IPS-18c (cell line): ENCODE data around the gene HIGD1A.

ENCODE experiments used
- H3K4me3 ChIP-seq: 2 replicates; pipeline ENCODE4 v1.7.0; 2013; ENCODE audit warnings: low read depth, mild to moderate bottlenecking, low read length, moderate library complexity; ENCODE audit not compliant: insufficient read depth
- H3K9me3 ChIP-seq: one replicate; pipeline ENCODE4 v1.6.1; 2013; ENCODE audit warnings: mild to moderate bottlenecking, low read length, moderate library complexity; ENCODE audit not compliant: control insufficient read depth, insufficient read depth

The HIGD1A gene

DNA sequence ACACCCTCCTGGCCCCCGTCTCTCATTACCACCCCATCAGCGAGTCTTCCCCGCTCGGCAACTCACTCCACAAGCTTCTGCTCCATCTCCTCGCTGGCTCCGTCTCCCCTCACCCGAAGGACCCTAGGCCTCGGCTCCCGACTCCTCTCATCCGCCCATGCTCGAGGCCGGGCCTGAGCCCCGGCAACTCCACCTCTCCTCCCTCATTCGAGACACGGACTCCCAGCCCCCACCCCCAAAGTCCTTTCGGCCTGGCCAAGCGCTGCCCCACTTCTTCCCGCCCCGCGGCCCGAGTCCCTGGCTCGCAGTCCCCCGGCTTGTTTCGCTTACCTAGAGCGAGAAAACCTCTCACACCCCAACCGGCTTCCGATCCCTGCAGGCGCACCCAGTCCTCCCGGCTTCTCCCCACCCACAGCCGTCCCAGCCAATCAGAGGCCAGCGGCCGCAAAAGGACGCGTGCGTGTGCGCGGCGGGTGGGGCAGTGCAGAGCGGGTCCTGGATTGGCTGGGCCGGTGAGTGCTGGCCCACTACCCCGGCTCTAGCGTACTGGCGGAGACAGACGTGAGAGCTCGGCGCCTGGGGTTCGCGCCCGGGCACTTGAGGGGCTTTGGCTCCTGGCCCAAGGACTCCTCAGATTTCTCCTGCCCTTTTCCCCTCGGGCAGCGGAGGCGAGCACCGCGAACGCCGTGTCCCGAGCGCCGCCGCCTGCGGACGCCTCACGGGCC, at the start of gene HIGD1A:
TSS of gene HIGD1A (minus strand) at position 385 of the 725 bp plus-strand sequence. CDS start 10,237 bp downstream, outside the sequence.
- peak within 1 kb of the TSS; percentile 96 for H3K4me3 ChIP-seq
- H3K9me3 ChIP-seq: no peaks in the 10 kb centered on the region

DNA sequence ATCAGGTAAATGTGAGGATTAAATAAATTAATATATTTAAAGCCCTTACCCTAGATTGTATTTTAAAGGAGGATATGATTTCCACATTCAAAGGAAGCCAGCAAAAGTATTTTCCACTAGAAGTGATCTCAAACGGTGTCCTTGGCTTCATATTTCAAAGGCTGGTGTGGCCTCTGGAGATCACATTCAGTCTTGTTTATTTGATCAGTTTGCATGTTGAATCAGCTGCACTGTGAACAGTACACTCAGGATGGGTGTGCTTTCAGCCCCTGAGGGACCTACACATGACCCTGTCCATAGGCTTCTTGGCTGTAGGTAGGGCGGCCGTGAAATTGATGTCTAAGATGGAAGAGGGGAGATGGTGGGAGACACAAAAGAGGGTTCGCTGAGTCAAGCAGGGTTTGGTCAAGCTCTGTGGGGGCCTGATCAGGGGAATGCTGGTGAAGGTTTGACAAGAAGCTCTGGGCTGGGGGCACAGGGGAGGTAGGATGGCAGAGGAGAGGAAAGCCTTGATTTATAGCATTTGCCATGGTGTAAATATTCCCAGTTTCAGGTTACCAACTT, 49.5 kb upstream of the HIGD1A start:
- Histone ChIP-seq H3K9me3 (no peaks in the 10 kb centered on the region), H3K4me3 (no peak overlapping the region)

DNA sequence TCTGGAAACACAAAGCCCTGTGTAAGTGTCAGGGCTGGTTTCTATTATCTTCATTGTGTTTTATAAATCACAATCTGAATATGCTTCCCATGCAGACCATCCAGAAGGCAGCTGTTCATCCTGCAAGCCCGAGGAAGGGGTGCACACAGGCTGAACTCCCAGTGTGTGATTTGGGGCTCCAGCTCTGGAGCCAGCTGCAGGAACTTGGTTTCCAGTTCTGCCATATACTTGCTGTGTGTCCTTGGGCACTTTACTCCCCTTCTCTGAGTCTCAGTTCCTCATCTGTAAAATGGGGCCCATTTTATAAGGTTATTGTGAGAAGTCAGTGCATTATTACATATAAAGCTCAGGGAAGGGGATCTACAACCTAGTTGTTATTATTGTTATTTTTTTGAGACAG, 48.8 kb upstream of the HIGD1A start:
- no peak overlapping the region for H3K4me3 ChIP-seq

DNA sequence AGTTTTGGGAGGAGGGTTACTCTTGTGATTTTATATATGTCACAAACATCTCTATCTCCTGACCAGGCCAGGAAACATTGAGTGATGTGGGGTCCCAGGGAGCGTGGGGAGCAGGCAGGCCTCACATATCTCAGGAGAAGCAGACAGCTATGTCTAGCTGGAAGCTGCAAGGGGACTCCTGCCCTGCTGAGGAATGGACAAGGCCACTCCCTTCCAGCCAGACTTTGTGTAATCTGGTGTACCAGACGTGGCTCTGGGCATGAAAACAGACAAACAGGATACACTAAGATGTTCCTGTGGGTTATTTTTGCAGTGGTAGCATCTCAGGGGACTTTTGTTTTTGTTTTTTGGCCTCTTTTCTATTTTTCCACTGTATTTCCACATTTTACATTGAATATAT, 48.2 kb upstream of the HIGD1A start:
- Histone ChIP-seq H3K4me3 (no peak overlapping the region), H3K9me3 (no peaks in the 10 kb centered on the region)

More for the DNA sequence above, 48.8 kb upstream of the HIGD1A start:
- no peaks in the 10 kb centered on the region for H3K9me3 ChIP-seq

DNA sequence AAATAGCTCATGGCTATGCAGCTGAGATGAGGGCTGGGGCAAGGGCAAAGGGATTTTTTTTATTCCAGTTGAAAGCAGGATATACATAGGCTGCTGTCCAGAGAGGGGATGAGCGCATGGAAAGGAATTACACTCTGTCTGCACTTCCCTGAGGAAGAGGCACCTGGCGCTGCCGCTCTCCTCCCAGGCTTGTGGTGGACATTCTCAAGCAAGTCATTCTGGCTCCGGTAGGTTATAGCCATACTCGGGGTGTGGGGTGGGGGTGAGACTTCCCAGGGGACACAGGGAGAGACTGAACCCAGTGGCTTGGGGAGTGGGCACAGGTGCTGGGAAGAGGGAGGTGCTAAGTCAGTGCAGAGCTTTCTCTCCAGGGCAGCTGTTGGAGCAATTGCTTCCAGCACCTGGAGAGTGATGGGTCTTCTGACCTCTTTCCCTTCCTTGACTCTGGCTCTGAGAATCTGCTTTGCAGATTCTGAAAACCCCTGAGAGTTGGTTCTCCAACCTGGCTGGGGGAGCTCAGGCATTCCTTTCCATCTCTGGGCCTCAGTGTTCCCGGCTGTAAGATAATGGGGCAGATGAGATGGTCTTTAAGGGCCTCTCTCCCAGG, 47.0 kb upstream of the HIGD1A start:
- no peaks in the 10 kb centered on the region for H3K9me3 ChIP-seq
- H3K4me3 ChIP-seq: no peak overlapping the region

DNA sequence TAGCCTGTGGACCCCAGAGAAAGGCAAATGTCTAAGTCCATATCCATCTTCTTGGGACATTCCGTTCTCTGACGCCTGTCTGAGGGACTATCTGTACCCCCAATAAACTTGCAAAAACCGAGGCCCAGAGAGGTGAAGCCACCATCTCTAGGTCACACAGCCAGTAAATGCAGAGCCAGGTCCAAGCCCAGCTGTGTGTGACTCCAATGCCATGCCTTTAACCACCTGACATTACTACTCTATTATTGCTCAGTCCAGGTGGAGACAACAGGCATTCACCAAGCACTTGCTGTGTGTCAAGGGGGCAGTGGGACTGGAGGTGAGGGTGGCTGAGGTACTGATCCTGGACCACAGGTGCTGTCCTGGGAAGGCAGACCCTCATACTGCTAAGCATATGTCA, 46.0 kb upstream of the HIGD1A start:
- Histone ChIP-seq H3K4me3 (no peak overlapping the region), H3K9me3 (no peaks in the 10 kb centered on the region)

DNA sequence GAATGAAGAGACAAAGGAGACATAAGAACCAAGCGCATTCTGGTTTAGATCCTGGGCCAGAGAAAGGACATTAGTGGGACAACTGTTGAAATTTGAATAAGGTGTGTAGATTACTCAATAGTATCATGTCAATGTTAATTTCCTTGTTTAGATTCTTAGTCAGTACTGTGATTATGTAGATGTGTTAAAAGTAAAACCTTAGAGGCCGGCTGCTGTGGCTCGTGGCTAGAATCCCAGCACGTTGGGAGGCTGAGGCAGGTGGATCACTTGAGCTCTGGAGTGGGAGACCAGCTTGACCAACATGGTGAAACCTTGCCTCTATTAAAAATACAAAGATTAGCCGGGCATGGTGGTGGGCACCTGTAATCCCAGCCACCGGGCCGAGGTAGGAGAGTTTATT, 44.7 kb upstream of the HIGD1A start:
- H3K9me3 ChIP-seq: no peaks in the 10 kb centered on the region
- no peak overlapping the region for H3K4me3 ChIP-seq

DNA sequence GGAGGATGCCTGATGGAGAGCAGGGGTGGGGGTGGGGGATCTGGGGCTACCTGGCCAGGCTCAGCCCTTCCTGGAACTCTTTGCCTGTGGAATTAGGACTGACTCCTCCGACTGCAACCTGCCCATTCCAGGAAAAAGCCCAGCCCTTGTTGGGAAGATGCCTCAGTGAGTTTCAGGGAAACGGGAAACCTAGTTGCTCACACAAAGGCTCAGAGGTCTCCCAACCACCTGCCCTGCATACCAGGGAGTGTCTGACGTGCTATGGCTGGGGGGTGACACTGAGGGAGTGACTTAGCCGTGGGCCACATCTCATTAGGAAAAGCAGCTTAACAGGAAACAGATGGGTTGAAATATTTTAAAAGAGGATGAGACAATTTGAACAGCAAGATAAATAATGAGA, 43.4 kb upstream of the HIGD1A start:
- Histone ChIP-seq H3K9me3 (no peaks in the 10 kb centered on the region), H3K4me3 (no peak overlapping the region)

DNA sequence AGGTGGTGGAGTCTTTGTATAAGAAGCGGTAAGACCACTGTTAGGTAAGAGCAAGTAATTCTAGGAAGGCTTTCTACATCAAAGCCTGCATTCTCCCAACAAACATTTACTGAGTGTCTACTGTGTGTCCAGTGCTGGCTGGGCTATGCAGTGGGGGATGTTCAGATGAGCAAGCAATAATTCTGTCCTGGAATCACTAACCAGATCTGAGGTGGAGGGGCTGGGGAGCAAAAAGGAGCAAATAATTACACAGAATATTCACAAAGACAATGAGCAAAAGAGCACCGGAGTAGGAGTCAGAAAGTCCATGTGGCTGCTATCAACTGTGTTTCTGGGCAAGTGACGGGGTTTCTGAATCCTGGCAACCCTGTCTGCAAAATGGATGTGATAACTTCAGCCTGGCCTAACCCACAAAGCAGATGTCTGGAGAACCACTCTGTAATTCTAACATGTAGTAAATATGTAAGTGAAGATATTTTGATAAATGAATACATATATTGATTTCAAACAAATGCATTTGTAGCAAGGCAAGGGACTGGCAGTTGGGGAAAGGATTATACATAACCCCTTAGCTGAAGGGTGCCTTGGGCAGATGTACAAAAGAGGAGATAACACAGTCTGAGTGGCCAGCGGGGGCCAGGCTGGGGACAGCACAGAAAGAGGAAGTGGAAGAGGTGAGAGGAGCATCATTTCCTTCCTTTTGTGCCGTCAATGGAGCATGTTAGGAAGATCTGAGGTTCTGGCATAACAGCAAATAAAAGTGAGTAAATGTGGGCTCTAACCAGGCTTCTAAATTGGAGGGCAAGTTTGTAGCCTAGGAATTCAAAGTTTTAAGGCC, 42.6 kb upstream of the HIGD1A start:
- Histone ChIP-seq H3K4me3 (no peak overlapping the region), H3K9me3 (no peaks in the 10 kb centered on the region)

DNA sequence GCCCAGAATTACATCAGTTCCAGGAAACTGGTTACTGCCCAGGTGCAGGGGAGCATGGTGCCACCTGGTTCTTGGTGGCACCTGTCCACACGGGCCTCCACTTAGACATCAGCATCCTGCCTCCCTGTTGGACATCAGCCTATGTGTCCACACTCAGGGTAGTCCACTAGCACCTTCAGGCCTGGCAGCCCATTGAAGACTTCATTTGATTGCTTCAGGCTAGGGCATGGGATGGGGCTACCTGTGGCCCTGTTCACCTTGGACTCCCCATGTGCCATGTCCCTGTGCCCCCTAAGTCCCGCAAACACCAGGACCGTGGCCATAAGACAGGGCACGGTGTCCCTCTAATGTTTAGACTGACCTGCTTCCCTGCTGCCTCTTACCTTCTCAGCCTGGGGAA, 40.5 kb upstream of the HIGD1A start:
- H3K9me3 ChIP-seq: no peaks in the 10 kb centered on the region
- H3K4me3 ChIP-seq: no peak overlapping the region

DNA sequence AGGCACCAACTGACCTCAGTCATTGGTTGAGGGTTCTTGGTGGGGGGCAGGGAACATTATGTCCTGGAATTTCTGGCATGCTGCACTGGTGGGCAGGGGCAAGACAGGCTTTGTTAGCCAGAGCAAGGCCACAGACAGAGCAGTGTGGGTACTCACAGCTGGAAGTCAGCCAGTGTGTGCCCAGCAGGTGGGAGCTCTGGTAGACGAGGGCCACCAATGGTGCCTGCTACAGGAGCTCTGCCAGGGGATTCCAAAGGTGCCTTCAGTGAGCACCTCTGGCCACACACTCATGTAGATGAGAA, 40.1 kb upstream of the HIGD1A start:
- H3K9me3 ChIP-seq: no peaks in the 10 kb centered on the region
- no peak overlapping the region for H3K4me3 ChIP-seq

DNA sequence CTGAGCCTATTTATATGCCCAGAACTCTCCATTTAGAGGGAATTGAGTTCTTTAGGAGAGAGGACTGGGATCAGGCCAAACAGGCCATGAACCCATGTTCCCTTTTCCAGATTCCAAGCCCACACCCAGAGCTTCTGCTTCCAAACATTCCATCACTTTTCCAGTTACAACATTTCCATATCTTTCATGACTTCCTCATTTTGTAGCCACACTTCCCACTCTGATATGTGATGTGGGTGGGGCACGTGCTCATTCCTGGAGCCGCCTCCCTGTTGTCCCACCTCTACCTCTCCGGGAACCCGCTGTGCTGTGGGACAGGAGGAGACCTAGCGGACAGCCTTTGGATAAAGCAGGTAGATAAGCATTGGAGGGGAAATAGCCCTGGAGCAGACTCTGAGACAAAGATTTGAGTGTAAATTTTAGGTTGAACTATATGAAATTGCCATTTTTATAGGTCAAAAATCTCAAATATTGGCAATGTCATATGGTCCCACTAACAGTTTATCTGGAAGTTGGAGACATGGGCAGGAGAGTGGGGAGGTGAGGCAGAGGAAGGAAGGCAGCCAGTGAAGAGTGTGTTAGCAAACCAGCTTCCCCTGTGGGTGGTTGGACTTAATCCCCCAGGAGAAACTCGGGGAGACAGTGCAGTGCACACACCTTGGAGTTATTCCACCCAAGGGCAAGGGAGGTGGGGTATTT, 39.6 kb upstream of the HIGD1A start:
- no peaks in the 10 kb centered on the region for H3K9me3 ChIP-seq
- H3K4me3 ChIP-seq: no peak overlapping the region

DNA sequence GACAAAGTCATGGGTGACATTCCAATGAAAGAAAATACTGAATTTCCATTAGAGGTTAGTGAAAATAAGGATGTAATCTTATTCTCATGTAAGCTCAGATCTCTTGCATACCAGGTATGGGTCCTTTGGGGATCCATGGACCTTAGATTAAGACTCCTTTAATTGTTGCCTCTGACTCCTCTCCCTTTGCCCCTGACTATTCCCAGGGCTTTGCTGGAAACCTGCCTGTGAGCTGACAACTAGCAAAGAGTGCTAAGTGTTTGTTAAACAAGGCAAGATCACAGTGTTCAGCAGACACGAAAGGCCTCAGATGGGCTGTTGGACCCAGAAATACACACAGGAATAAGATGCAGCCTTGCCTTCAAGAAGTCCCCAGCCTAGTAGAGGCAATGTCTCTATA, 37.0 kb upstream of the HIGD1A start:
- Histone ChIP-seq H3K9me3 (no peaks in the 10 kb centered on the region), H3K4me3 (no peak overlapping the region)

DNA sequence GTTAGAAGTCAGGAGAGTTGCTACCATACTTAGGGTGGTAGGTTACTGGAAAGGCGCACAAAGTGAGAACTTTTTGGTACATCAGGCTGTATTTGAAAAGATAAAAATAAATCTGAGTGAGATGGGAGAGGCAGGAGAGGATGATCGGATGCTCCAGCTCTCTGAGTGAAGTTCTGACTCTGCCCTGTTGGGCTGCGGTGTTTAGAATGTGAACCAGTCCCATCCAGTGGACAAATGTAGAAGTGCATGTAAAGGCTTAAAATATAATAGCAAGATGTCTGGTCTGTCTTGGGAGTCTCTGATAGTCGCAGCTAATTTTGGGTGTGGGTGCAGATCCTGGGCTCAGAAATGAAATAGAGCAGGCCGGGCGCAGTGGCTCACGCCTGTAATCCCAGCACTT, 35.3 kb upstream of the HIGD1A start:
- Histone ChIP-seq H3K9me3 (no peaks in the 10 kb centered on the region), H3K4me3 (no peak overlapping the region)

DNA sequence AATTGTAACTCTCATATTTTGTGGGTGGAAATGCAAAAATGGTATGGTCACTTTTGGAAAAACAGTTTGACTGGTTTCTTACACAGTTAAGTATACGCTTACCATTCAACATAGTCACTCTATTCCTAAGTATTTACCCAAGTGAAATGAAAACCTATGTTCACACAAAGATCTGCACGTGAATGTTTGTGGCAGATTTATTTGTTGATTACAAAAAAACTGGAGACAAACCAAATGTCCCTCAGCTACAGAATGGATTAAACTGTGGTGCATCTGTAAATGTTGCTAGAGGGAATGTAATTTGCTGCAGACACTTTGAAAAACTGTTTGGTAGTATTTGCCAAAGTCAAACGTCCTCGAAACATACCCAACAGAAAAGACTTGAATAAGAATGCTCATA, 34.3 kb upstream of the HIGD1A start:
- Histone ChIP-seq H3K4me3 (no peak overlapping the region), H3K9me3 (no peaks in the 10 kb centered on the region)

DNA sequence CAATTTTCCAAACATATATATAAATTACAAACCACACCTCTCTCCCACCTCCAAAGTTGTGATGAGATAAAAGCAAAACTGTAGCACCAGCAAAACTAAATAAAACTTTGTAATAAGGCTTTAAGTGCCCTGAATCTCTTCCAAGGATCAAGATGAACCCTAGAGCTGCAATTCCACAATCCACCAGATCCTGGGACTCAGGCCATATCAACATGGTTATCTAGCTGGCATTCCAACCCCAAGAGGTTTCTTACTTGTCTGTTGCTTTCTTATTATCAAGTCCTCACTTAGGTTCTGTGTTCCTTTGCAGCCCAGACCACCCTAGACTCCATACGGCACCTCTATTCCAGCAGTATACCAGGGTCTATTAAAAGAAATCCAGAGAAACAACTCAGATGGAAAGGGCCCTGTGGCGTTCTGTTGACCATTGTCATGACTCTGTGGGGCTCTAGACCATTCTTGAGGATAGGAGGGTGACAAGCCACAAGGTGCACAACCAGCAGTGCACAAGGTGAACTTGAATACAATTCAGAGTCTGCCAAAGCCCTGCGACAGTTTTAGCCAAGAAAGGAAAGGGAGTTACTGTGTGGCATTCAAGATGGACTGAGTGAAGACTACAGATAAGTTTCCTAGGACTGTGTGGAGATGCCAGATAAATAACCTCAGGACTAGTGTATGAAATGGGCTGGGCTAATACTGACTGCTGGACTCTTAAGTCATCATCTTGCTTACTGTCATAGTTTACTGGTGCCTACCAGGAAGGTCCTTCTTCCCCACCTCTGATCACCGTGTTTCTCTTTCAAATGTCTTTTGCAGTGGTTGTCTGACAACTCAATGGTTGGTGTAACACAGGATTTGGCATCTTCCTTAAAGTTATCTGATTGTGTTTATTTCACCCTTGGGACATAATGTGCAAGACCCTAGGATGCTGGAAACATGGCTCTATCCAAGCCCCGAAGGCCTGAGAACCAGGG, 32.1 kb upstream of the HIGD1A start:
- no peak overlapping the region for H3K4me3 ChIP-seq
- no peaks in the 10 kb centered on the region for H3K9me3 ChIP-seq
